ENCODE results near the gene PIN4.

GRCh38 chrX:72137846-72138495 lies 43.6 kb upstream of the PIN4 start:
- TF ChIP-seq EZH2 (IDR thresholded peaks at IDR 0.05; ENCODE audit: borderline replicate concordance, low read depth, low read length, severe bottlenecking) (no peak), MAX (IDR thresholded peaks at IDR 0.05; ENCODE audit: insufficient read depth, insufficient read length) (no peak)

Data from endothelial cell of umbilical vein (primary cell).